HCT116 (cell line): ENCODE data around the gene MKRN1.

Source experiments
- CEBPB ChIP-seq: IDR thresholded peaks from 2 replicates; pipeline ENCODE4 v1.6.1; 2012; ENCODE audit warnings: low read depth
- CTCF ChIP-seq, 3 experiments: fragments of 200-600 bp in 1 of 3; sonication (generic) in 1 of 3; IDR thresholded peaks in 2 of 3; conservative IDR thresholded peaks in 1 of 3; 2 replicates each; pipeline ENCODE4 v1.5.1; 2012 to 2017; ENCODE audit warnings: low read depth in 2 of 3, low read length in 2 of 3, antibody characterized with exemption in 1 of 3, borderline replicate concordance in 1 of 3, control low read depth in 1 of 3, mild to moderate bottlenecking in 1 of 3, mixed read lengths in 1 of 3, mixed run types in 1 of 3, moderate library complexity in 1 of 3; ENCODE audit not compliant: insufficient read depth in 1 of 3
- EGR1 ChIP-seq: IDR thresholded peaks from 2 replicates; pipeline ENCODE4 v1.6.1; 2012; ENCODE audit warnings: low read depth
- MAX ChIP-seq: IDR thresholded peaks from 2 replicates; pipeline ENCODE4 v1.6.1; 2012
- POLR2A ChIP-seq: IDR thresholded peaks from 2 replicates; pipeline ENCODE4 v1.7.0; 2011; ENCODE audit warnings: borderline replicate concordance; ENCODE audit not compliant: insufficient read depth, insufficient read length; ENCODE audit errors: extremely low read depth
- POLR2AphosphoS5 ChIP-seq: IDR thresholded peaks from 2 replicates; pipeline ENCODE4 v1.6.1; 2011; ENCODE audit warnings: mild to moderate bottlenecking, low read depth, low read length, moderate library complexity
- RAD21 ChIP-seq: IDR thresholded peaks from 2 replicates; pipeline ENCODE4 v1.6.1; 2012; ENCODE audit warnings: low read depth, mild to moderate bottlenecking
- REST ChIP-seq: IDR thresholded peaks from 2 replicates; pipeline ENCODE4 v1.6.1; 2012; ENCODE audit warnings: low read depth
- SP1 ChIP-seq: IDR thresholded peaks from 2 replicates; pipeline ENCODE4 v1.6.1; 2012; ENCODE audit warnings: low read depth
- YY1 ChIP-seq: IDR thresholded peaks from 2 replicates; pipeline ENCODE4 v1.6.1; 2011; ENCODE audit warnings: low read length, low read depth, moderate library complexity, mild to moderate bottlenecking; ENCODE audit not compliant: insufficient replicate concordance; ENCODE audit errors: extremely low read depth
- ZNF274 ChIP-seq: fragments of 200-500 bp; sonication (Bioruptor generic); IDR thresholded peaks from 2 replicates; pipeline ENCODE4 v1.6.1; 2014; ENCODE audit warnings: mild to moderate bottlenecking, low read depth, low read length, inconsistent platforms

- TF ChIP-seq CTCF (IDR thresholded peaks at IDR 0.05 in 2 of 3, conservative IDR thresholded peaks at IDR 0.05 in 1 of 3; ENCODE audit: borderline replicate concordance in 1 of 3, insufficient read depth in 1 of 3, low read depth in 2 of 3, low read length in 2 of 3) (no peak), SP1 (no peak), POLR2AphosphoS5 (no peak), ZNF274 (no peak), RAD21 (no peak), REST (no peak), POLR2A (no peak), MAX (no peak), YY1 (no peak), EGR1 (no peak), CEBPB (no peak)
Measured at GRCh38 chr7:140454657-140455015, 24.7 kb downstream of the MKRN1 start.
